Measurements from ENCODE around the gene CGGBP1.

CGGBP1 gene

GRCh38 chr3:88075072-88075471, 16.3 kb upstream of the CGGBP1 start:
- Mint-ChIP-seq H3K36me3 (ENCODE audit: low read depth) (peaks cover 68% of the 10 kb centered on the region), H3K27ac (no peak overlapping the region), H3K4me3 (no peak overlapping the region), H3K27me3 (ENCODE audit: low read depth) (no peaks in the 10 kb centered on the region), H3K4me1 (no peaks in the 10 kb centered on the region), H3K9me3 (peaks cover 13% of the 10 kb centered on the region)
- TF ChIP-seq CTCF (IDR thresholded peaks at IDR 0.05; ENCODE audit: unreplicated experiment in 3 of 3) = no peak

- Mint-ChIP-seq H3K4me1 (peaks cover 34% of the 10 kb centered on the region), H3K36me3 (ENCODE audit: low read depth) (peaks cover 18% of the 10 kb centered on the region), H3K27me3 (ENCODE audit: low read depth) (no peaks in the 10 kb centered on the region), H3K9me3 (no peaks in the 10 kb centered on the region), H3K4me3 (peak overlapping the region; percentile 20 to 98 (median 33)), H3K27ac (no peak overlapping the region)
- no peak for TF ChIP-seq CTCF (IDR thresholded peaks at IDR 0.05; ENCODE audit: unreplicated experiment in 3 of 3)
Observed at GRCh38 chr3:88061746-88062145, 2.9 kb upstream of the CGGBP1 start.

GRCh38 chr3:88059380-88060170, 770 bp upstream of the CGGBP1 start:
- Mint-ChIP-seq H3K27me3 (ENCODE audit: low read depth) (no peaks in the 10 kb centered on the region), H3K27ac (peak overlapping the region; percentile 89 to 97 (median 93)), H3K9me3 (no peaks in the 10 kb centered on the region), H3K4me1 (peaks cover 47% of the 10 kb centered on the region), H3K36me3 (ENCODE audit: low read depth) (peaks cover 30% of the 10 kb centered on the region), H3K4me3 (peak overlapping the region; percentile 98 to 100 (median 99))
- TF ChIP-seq CTCF (IDR thresholded peaks at IDR 0.05; ENCODE audit: unreplicated experiment in 3 of 3) = no peak

GRCh38 chr3:88058306-88058580, 562 bp downstream of the CGGBP1 start:
- H3K9me3 Mint-ChIP-seq = no peaks in the 10 kb centered on the region
- peaks cover 48% of the 10 kb centered on the region for H3K4me1 Mint-ChIP-seq
- H3K36me3 Mint-ChIP-seq (ENCODE audit: low read depth) = peaks cover 30% of the 10 kb centered on the region
- H3K27me3 Mint-ChIP-seq (ENCODE audit: low read depth) = no peaks in the 10 kb centered on the region
- peak overlapping the region; percentile 89 to 97 (median 96) for H3K27ac Mint-ChIP-seq
- peak overlapping the region; percentile 98 to 100 (median 99) for H3K4me3 Mint-ChIP-seq
- no peak for TF ChIP-seq CTCF (IDR thresholded peaks at IDR 0.05; ENCODE audit: unreplicated experiment in 3 of 3)

GRCh38 chr3:88057630-88058305, 1.0 kb downstream of the CGGBP1 start:
- Mint-ChIP-seq H3K27ac (peak overlapping the region; percentile 89 to 97 (median 96)), H3K4me3 (peak overlapping the region; percentile 95 to 99 (median 98)), H3K27me3 (ENCODE audit: low read depth) (no peaks in the 10 kb centered on the region), H3K9me3 (no peaks in the 10 kb centered on the region), H3K36me3 (ENCODE audit: low read depth) (peaks cover 30% of the 10 kb centered on the region), H3K4me1 (peaks cover 44% of the 10 kb centered on the region)
- TF ChIP-seq CTCF (IDR thresholded peaks at IDR 0.05; ENCODE audit: unreplicated experiment in 3 of 3) = no peak
